ENCODE measurements around the gene ENDOU.

Gene ENDOU

DNA sequence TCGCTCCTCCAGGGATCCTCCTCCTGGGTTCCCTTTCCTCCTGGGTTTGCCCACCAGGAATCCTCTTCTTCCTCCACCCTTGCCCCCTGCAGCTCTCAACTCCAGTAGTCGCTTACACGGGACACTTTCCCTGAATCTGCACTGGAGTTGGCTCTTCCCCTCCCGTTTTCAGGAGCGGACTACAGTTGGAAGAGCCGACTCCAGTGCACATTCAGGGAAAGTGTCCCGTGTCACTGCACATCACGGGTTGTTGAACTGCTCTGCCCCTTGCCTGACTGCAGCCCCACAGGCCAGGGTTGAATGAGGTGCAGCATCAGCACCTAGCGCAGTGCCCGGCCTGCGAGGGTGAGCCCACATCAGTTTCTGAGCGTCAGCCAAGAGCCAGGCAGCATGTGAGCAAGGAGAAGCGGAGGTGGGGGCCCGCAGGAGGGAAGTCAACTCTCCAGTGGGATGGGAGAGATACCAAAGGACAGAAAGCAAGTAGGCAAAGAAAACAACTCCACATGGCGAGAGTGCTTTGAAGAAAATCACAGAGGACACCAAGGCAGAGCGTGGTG is 20.3 kb upstream of the ENDOU start:
- no peak overlapping the region for H3K4me3 ChIP-seq
- H3K27ac ChIP-seq: no peak overlapping the region

DNA sequence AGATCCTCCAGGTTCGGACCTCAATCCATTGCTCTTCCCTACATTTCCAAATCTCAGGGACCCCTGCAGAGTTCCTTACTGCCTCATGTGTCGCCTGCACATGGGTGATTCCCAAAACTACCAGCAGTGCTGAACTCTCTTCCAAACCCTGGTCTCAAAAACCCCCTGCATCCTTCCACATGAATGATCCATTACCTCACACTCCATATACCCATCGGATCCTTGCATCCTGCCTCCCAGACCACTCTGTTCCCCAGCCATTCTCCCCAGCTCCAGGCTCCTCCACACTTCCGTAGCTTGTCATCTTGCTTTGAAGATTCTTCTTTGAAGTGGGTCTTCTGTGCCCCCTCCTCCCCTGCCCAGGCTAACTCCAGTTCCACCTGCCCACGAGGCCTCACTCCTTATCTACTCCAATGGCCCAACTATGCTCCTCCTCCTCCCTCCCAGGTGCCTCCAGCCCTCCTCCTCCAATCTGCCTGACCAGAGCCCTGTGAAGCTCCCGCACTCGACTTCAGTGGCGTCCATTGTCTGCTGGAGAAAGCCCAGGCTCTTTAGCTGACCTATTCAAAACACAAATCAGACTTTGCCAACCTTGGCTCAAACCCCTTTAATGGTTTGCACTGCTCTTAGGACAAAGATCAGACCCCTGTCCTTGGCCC is 19.6 kb upstream of the ENDOU start:
- H3K27ac ChIP-seq: no peak overlapping the region
- no peak overlapping the region for H3K4me3 ChIP-seq

DNA sequence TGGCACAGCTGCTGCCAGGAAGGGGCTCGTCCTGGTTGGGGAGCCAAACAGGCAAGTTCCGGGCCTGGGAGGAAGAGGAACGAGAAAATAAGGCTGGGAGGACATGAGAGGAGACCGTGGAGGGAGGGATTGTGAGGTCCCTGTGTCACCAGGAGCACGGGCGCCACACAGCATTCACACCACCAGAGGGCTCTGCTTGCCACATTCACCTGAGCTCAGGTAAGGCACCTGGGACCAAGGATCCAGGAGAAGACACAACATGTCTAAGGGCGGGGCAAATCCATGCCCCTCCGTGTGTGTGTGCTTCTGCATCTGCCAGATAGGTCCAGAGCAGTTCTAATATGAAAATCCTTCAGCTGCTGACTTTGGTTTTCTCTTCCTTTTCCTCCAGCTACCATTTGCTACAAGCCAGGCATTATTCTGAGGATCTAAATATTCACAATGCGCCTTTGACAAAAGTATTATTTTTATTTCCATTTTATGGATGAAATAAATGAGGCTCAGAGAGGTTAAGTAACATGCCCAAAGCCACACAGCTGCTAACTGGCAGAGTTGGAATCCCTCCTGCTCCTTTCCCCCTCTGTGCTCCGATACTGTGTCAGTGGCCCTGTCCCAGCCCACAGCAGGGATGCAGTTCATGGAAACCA is 18.8 kb upstream of the ENDOU start:
- Histone ChIP-seq H3K4me3 (no peak overlapping the region), H3K27ac (no peak overlapping the region)

DNA sequence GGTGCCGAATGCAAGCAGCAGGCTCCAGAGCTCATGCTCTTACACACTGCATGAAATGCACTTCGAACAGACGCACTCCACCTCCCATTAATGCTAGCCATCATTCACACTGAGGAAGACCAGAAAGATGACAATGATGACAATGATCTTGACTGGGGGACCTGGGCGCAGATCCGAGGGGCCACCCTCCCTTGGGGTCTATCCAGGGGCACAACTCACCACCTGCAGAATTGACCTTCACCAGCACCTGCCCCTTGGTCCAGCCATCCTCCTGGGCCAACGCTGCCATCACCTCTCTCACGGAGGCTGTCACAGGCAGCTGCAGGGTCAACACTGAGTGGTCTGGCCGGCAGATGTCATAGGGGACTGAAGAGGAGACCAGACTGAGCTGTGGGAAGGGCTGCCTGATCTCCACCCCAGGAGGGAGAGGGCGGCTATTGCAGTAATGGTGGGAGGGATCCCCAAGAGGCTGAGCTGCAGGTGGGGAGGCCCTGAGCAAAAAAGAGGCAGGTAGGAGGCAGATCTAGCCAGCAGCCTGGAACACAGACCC is 18.1 kb upstream of the ENDOU start:
- no peak overlapping the region for H3K27ac ChIP-seq

DNA sequence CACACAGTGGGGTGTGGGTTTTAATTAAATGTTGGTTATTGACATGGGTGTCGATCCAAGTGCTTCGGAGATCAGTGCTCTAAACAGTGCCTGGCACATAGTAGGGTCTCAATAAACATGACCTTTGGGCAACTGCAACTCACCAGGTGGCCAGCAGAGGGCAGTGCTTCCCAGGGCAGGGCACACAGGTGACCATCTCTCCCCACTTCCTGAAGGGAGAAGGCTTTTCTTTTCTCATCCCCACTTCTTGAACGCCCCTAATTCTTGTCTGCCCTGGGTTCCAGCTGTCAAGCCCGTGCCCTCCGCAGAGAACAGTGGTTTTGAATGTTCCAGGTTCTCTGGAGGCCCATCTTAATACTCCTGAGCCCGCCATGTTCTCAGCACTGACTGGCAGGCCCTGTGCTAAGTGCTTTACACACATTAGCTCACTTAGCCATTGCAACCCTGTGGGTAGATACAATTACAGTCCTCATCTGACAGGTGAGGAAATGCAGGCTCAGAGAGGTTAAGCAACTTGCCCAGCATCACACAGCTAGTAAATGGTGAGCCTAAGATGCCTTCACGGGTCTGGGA is 17.0 kb upstream of the ENDOU start:
- no peak overlapping the region for H3K4me3 ChIP-seq
- no peak overlapping the region for H3K27ac ChIP-seq

More for the DNA sequence above, 18.1 kb upstream of the ENDOU start:
- no peak overlapping the region for H3K4me3 ChIP-seq

DNA sequence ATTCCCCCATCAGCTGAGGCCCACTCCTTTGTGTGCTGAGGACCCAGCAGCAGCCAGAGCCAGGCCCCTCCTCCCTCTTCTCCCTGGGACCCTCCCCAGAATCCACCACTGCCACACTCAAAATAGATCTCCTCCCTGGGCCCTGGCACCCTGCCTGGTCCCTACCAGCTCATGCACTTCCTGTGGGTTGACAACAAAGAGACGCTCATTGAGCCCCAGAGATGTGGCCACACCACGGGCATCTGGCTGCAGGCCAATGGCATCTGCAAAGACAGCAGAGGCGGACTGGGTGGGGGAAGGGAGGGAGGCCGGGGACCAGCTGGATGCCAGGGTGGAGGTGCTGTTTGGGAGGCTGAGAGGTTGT is 16.0 kb upstream of the ENDOU start:
- Histone ChIP-seq H3K27ac (peak overlapping the region in 7 of 21 experiments; percentile 6 to 61 (median 42)), H3K4me3 (no peak overlapping the region)

DNA sequence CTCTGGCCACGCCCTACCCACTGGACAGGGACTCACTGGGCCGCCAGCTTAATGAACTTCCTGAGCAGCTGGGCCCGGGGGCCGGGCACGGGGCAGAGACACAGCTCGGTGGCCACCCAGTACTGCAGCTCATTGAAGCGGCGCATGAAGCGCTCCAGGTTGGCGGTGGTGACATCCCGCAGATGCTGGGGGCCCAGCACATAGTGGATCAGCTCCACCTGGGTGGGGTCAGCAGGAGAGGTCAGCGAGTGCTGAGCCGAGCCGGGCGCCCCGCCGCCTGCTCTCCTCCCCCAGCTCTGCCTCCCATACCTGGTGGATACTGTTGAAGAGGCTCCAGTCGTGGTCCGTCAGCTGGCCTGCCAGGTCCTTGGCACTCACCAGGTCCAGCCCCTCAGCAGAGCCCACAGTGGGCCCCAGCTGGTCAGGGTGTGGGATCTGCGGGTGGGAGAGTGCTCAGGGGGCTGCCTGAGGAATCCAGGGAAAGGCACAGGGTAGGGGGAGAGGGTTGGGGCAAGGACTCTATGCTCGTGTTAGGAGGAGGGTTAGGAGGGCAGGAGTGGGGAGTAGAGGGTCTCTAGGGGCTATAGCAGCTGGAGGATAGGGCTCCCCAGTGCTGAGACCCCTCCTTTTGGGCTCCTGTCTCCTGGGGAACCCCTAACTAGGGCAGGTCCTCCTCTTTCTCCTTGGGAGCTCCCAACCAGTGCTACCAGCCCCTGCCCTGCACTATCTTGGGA is 15.5 kb upstream of the ENDOU start:
- Histone ChIP-seq H3K4me3 (no peak overlapping the region), H3K27ac (peak overlapping the region in 10 of 21 experiments; percentile 6 to 61 (median 36))

DNA sequence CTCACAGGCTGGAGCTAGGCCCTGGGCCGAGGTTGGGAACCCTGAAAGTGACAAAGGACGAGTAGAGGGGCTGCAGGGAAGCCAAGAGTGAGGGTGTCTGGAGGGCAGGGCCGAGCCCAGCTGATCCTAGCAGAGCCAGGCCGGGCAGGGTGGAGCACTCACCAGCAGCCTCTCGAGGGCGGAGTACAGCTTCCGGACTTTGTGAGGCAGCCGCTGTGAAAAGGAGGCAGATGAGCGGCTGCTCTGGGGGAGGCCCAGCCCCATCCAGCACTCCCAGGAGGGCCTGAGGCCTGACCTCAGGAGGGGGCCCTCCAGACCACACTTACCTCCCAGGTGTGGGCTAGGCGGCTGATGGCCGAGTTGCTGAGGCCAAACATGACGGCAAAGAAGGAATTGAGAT is 14.7 kb upstream of the ENDOU start:
- no peak overlapping the region for H3K4me3 ChIP-seq
- H3K27ac ChIP-seq: peak overlapping the region in 2 of 21 experiments; percentile 50 to 61

DNA sequence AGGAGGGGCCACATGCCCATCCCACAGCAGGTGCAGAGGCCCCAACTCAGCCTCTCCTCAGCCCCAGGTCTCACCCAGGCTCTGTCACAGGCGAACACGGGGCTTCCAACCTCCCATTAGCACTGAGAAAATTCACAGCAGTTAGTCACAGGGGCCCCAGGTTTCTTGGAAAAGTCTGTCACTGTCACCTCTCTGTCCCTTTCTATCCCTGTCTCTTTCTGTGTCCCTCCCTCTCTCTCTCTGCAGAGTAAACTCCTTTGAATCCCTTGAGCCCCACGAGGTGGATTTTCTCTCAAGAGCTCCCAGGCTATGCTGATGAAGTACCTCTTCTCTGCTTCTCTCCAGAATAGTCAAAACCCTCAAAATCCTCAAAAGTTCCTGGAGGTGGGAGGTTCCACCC is 14.0 kb upstream of the ENDOU start:
- Histone ChIP-seq H3K27ac (peak overlapping the region in 1 of 21 experiments; percentile 1), H3K4me3 (no peak overlapping the region)

DNA sequence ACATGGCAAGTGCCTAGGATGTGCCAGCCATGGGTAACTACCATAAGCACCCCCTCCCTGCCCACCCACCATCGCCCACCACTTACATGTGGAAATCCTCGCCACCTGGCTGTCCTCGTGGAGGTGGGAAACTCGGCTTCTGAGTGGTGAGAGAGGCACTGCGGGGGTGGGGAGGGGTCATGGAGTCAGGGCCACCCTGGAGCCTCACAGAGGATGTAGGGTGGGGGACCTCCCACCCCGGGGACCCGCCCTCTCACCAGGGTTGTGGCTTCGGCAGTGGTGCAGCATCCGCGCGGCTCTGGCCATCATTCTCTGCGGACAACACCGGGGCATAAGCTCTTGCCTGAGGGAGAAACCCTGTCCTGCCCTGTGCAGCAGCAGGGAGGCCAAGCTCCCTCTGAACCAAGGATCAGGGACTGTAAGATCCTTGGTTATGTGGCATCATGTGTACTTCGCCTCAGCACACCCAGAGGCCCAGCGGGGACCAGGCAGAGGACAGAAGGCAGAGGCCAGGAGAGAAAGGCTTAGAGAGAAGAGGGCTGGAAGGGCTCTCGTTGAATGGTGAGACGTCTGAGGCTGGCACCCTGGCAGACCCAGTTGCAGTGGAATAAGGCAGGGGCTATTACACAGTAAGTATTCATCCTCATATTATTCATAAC is 12.8 kb upstream of the ENDOU start:
- Histone ChIP-seq H3K4me3 (no peak overlapping the region), H3K27ac (peak overlapping the region in 10 of 21 experiments; percentile 11 to 67 (median 24))

DNA sequence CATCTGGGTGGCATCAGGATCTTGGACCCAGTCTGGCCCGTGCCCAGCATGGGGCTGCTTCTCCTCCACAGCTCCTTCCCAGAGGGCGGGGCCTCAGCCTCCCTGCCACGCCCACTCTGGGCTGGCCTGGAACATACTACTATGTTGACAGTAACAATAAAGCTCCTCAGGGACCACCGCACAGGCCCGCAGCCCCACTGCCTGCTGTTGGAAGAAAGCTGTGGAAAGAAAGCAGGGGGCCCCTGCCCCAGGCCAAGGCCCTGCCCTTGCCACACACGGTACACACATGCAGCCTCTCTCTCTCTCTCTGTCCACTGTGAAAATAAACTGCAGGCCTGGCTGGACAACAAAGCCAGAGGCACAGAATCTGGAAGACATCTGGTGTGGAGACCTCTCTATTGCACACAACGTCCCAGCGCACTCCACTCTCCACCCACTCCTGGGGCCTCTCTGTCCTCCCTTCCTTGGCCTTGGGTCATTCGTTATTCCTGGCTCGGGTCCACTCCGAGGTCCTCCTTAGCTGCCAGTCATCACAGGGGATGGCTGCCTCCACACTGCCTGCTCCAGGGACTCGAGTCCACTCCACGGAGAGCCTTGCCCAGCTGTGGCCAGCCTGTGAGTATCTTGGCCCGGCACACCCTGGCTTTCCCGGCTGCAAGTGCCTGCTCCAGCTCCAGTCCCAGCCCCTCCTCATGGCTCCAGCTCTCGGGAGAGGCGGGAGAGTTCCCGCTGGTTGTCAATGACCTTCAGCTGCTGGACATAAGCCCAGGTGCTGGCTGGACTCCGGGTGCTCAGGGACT is 11.8 kb upstream of the ENDOU start:
- Histone ChIP-seq H3K27ac (peak overlapping the region in 14 of 21 experiments; percentile 4 to 69 (median 37)), H3K4me3 (no peak overlapping the region)

DNA sequence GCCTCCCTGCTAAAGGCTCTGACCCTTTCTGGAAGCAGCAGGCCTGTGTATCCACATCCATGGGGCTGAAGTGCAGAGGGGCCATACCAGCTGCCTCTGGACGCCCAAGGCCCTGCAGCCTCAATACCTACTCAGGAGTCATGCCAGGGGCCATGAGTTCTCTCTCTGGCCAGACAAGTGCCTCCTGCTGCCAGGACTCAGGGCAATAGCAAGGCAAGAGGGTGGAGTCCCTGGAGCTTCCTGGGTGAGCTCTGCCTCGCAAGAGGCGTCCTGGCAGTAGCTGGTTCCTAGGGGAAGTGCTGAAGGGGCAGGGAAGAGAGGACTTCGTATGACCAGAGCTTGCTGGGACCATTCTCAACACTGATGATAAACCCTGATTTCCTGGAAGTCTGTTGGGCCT is 10.9 kb upstream of the ENDOU start:
- no peak overlapping the region for H3K4me3 ChIP-seq
- peak overlapping the region in 13 of 21 experiments; percentile 4 to 69 (median 42) for H3K27ac ChIP-seq

DNA sequence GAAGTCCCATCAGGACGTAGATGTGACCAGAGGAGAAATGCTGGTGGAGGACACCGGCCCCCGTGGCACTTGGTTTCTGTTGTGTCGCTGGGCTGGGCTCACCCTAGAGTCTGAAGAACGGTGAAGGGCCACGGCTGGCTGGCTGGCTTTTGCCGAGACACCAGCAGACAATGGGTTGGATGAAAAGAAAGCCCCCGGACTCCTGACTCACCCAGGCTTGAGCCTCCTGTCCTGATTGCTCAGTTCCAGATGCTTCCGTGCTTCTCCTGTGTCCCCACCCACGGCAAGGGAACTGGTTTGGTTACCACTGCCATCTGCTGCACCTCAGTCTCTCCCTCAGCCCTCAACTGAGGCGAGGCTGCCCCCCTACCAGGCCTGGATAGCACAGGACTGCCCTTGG is 10.4 kb upstream of the ENDOU start:
- no peak overlapping the region for H3K4me3 ChIP-seq
- peak overlapping the region in 13 of 21 experiments; percentile 3 to 69 (median 42) for H3K27ac ChIP-seq

DNA sequence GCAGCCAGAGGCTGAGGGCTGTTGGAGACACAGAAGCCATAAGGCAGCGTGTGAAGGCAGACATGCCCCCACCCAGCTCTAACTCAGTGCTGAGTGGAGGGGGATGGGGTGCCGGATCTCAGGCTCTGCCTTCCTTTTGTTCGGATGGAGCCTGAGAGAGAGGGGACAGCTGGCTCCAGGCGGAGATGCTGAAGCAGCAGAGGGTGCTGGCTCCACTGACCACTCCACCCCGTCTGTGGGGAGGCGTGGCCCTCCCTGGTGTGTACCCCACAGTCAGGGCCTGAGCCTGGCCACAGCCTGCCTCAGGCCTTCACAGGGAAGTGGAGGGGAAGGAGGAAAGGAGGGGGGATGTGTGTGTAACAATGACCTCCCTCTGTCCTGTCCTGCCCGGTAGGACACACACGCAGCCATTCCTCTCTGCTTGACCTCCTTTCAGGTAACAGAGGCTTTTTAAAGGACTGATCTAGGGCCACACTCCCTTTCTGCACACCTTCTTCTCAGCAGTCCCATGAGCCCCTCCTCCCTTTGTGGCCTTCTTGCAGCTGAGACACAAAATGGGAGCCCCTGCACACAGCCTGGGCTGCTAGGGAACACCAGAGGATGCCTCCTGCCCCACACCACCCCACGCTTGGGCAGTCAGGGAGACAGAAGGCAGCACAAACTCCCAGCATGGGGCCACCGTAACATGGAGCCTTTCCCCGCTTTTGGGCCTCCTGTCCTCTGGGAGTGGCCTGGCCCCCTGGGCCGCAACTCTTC is 9.6 kb upstream of the ENDOU start:
- H3K27ac ChIP-seq: peak overlapping the region in 11 of 21 experiments; percentile 3 to 69 (median 43)

DNA sequence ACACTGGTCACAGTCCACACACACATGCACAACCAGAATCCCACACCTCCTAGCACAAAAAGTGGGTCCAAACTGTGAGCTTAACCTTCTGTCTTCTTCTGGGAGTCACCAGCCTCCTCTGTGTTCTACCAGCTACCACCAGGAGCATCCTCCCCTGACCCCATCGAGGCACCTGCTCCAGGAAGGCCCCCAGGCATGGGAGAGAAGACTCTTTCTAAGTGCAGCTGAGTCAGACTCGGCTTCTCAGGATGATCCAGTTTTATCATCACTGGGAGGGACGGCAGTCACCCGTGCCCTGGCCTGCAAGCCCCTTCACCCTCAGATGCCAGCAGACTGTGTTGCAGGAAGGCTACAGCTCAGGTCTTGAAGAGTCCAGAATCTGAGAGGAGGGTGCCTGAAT is 7.9 kb upstream of the ENDOU start:
- Histone ChIP-seq H3K4me3 (no peak overlapping the region), H3K27ac (no peak overlapping the region)

More for the DNA sequence above, 9.6 kb upstream of the ENDOU start:
- no peak overlapping the region for H3K4me3 ChIP-seq

DNA sequence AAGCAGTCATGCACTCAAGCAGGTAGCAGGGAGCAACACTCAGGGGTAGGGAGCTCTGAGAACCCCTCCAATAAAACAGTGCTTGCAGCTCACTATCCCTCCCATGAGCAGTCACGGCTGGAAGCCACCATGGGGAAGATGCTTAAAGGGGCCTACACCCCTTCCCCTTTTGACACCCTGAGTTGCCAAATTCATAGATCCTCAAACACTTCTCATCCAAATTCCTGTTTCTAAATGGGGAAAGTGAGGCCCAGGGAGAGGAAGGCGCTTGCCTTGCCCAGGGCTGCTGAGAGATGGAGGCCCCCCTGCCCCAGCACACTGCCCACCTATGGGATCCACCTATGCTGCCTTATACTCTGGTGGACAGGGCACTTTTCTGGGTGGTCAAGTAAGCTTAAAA is 7.2 kb upstream of the ENDOU start:
- H3K4me3 ChIP-seq: no peak overlapping the region
- no peak overlapping the region for H3K27ac ChIP-seq

DNA sequence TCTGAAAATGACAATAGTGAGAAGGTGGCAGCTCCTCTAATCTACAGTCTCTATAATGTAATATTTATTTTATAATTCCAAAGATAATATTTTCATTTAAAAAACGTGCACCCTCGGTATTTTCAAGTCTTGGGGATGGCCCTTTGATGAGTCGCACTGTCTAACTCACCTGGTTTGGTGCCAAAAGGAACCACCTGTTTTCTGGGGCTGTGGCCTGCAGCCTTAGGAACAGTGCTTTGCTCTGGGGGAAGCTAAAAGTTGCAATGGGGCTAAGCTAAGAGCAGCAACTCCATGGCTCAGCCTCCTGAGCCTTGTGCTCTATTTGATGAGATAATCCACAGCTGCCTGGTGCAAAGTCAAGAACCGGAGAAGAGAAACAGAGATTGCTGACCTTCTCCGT is 6.4 kb upstream of the ENDOU start:
- H3K27ac ChIP-seq: no peak overlapping the region
- H3K4me3 ChIP-seq: no peak overlapping the region

DNA sequence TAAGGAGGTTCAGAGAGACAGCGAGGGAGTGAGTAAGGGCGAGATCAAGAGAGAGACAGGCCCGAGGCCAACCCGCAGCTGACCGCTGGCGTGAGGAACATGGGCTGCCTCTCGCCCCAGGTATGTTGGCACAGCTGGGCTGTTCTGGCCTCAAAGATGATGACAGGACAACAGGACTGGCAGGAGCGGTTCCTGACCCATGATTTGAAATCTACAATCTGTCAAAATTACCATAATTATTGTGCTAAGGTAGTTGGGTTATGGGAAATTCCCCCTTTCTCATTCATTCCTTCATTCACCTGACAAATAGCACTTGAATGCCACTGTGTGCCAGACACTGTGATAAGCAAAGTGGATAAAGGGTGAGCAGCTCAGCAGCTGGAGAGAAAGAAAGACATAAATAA is 5.1 kb upstream of the ENDOU start:
- Histone ChIP-seq H3K27ac (peak overlapping the region in 2 of 21 experiments; percentile 12 to 28), H3K4me3 (no peak overlapping the region)
